Measurements from ENCODE around the gene MEPCE. TPM values are rescaled to one million over a fixed set of nuclear protein-coding genes. Genes with fewer than 3 reads are reported as not detected.

MEPCE gene
- total and polyA plus RNA-seq, 4 donors = 6.7 to 21.8 (median 16.5) TPM

DNA sequence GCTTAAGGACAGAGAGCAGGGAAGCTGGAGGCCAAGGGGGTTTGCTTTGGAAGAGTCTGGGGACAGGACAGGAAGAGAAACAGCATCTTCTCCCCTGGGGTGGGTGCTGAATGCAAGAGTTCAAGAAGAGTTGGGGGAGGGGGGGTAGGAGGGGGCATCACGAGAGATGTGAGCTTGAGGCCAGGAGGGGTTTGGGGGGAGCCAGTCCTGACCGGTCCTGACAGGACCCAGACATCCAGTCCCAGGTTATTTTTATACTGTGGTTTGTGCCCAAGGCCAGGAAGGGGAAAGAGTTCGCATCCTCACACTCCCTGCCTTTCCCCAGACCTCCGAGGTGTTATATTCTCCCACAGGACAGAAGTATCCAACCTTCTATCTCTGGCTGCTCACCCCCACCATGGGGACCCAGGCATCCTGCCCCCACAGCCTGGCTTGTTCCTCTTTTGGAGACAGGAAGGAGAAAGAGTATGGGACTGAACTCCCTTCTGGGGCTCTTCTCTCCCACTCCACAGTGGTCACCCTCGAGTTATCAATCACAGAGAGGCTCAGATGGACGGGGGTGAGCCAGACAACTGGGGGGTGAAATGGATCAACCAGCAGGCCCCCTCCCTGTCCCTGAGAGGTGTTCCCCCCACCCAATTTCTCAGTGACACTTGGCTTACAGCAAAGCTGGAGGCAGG, 46.6 kb downstream of the MEPCE start:
- Histone ChIP-seq H3K9ac (ENCODE audit: low read depth in 1 of 2, low read length in 2 of 2) (no peak overlapping the region), H3K4me3 (ENCODE audit: low read depth in 1 of 3, low read length in 3 of 3) (peak overlapping the region in 1 of 3 donors; percentile 86), H3K4me1 (ENCODE audit: control insufficient read depth in 4 of 4, insufficient read depth in 4 of 4, low read length in 3 of 4) (peaks cover 0 to 21% (median 12%) of the 10 kb centered on the region in 4 donors), H3K36me3 (ENCODE audit: control insufficient read depth in 4 of 4, insufficient read depth in 3 of 4, low read depth in 1 of 4, low read length in 3 of 4) (peaks cover 0 to 9% (median 8%) of the 10 kb centered on the region in 4 donors), H3K9me3 (ENCODE audit: control insufficient read depth in 4 of 4, low read length in 3 of 4) (no peaks in the 10 kb centered on the region), H3K27ac (ENCODE audit: low read depth in 1 of 2, low read length in 2 of 2) (no peak overlapping the region), H3K27me3 (ENCODE audit: control insufficient read depth in 4 of 4, insufficient read depth in 4 of 4, low read length in 3 of 4) (no peaks in the 10 kb centered on the region)
- TF ChIP-seq RAD21 (IDR thresholded peaks at IDR 0.05) (no peak), FOXA2 (IDR thresholded peaks at IDR 0.05) (no peak), FOXA1 (IDR thresholded peaks at IDR 0.05) (no peak), SP1 (IDR thresholded peaks at IDR 0.05) (no peak)
- TF ChIP-seq, protein P1, sequence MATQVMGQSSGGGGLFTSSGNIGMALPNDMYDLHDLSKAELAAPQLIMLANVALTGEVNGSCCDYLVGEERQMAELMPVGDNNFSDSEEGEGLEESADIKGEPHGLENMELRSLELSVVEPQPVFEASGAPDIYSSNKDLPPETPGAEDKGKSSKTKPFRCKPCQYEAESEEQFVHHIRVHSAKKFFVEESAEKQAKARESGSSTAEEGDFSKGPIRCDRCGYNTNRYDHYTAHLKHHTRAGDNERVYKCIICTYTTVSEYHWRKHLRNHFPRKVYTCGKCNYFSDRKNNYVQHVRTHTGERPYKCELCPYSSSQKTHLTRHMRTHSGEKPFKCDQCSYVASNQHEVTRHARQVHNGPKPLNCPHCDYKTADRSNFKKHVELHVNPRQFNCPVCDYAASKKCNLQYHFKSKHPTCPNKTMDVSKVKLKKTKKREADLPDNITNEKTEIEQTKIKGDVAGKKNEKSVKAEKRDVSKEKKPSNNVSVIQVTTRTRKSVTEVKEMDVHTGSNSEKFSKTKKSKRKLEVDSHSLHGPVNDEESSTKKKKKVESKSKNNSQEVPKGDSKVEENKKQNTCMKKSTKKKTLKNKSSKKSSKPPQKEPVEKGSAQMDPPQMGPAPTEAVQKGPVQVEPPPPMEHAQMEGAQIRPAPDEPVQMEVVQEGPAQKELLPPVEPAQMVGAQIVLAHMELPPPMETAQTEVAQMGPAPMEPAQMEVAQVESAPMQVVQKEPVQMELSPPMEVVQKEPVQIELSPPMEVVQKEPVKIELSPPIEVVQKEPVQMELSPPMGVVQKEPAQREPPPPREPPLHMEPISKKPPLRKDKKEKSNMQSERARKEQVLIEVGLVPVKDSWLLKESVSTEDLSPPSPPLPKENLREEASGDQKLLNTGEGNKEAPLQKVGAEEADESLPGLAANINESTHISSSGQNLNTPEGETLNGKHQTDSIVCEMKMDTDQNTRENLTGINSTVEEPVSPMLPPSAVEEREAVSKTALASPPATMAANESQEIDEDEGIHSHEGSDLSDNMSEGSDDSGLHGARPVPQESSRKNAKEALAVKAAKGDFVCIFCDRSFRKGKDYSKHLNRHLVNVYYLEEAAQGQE (IDR thresholded peaks at IDR 0.05) = no peak
- WGBS = 54% methylated on average over 6 of the region's 6 CpGs
- no peak for DNase-seq (ENCODE audit: low spot score)

DNA sequence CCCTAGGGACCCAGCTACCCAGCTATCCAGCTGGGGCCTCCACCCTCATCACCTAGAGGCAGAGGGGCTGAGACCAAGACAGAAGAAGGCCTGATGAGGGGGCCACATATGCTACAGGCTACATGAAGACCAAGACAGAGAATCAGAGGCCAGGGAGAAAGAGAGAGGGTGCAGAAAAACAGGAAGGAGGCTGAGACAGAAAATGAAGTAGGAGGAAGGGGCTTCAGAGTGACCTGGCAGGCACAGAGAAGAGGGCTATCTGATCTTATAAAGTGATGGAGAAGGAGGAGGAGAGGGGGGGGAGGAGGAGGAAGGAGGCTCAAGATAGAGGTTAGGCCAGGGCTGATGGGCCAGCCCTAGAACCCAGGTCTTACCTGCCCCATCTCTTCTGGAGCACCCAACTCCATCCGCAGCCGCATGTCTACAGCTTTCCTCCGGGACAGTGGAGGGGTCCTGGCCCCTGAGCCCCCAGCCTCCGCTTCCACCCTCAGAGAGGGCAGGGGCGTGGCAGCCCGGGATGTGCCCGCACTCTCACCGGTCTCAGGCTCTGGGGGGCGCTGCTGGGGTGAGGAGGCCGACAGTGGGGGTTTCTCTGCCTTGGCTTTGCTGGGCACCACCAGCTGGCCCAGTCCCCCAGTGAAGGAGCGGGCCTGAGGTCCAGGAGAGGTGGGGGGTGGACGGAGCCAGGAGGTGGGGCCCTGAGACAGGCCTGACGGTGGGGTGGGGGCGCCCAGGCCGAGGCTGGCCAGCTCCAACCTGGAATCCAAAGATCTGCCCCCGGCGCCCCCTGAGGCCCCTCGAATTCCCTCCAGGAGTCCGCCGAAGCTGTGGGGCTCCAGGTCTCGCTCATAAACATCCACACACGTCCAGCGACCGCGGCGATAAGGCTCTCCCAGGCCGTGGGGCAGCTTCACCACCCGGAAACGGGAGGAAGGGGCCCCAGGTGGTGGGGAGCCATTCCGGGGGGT, 47.6 kb downstream of the MEPCE start:
- peak; percentile 78 for DNase-seq (ENCODE audit: low spot score)
- H3K4me1 ChIP-seq (ENCODE audit: control insufficient read depth in 4 of 4, insufficient read depth in 4 of 4, low read length in 3 of 4) = peaks cover 0 to 21% (median 12%) of the 10 kb centered on the region in 4 donors
- no peaks in the 10 kb centered on the region for H3K27me3 ChIP-seq (ENCODE audit: control insufficient read depth in 4 of 4, insufficient read depth in 4 of 4, low read length in 3 of 4)
- H3K36me3 ChIP-seq (ENCODE audit: control insufficient read depth in 4 of 4, insufficient read depth in 3 of 4, low read depth in 1 of 4, low read length in 3 of 4) = peaks cover 0 to 9% (median 8%) of the 10 kb centered on the region in 4 donors
- H3K9ac ChIP-seq (ENCODE audit: low read depth in 1 of 2, low read length in 2 of 2) = peak overlapping the region in 1 of 2 donors; percentile 39
- peak overlapping the region in 1 of 2 donors; percentile 84 for H3K27ac ChIP-seq (ENCODE audit: low read depth in 1 of 2, low read length in 2 of 2)
- H3K4me3 ChIP-seq (ENCODE audit: low read depth in 1 of 3, low read length in 3 of 3) = peak overlapping the region in 1 of 3 donors; percentile 86
- H3K9me3 ChIP-seq (ENCODE audit: control insufficient read depth in 4 of 4, low read length in 3 of 4) = no peaks in the 10 kb centered on the region
- TF ChIP-seq YY1 (IDR thresholded peaks at IDR 0.05) (no peak), GABPA (IDR thresholded peaks at IDR 0.05 in 1 of 2, conservative IDR thresholded peaks at IDR 0.05 in 1 of 2) (no peak), RXRA (IDR thresholded peaks at IDR 0.05) (no peak), RAD21 (IDR thresholded peaks at IDR 0.05) (no peak), FOXA1 (IDR thresholded peaks at IDR 0.05) (no peak), SP1 (IDR thresholded peaks at IDR 0.05) (no peak)
- TF ChIP-seq, protein P2, sequence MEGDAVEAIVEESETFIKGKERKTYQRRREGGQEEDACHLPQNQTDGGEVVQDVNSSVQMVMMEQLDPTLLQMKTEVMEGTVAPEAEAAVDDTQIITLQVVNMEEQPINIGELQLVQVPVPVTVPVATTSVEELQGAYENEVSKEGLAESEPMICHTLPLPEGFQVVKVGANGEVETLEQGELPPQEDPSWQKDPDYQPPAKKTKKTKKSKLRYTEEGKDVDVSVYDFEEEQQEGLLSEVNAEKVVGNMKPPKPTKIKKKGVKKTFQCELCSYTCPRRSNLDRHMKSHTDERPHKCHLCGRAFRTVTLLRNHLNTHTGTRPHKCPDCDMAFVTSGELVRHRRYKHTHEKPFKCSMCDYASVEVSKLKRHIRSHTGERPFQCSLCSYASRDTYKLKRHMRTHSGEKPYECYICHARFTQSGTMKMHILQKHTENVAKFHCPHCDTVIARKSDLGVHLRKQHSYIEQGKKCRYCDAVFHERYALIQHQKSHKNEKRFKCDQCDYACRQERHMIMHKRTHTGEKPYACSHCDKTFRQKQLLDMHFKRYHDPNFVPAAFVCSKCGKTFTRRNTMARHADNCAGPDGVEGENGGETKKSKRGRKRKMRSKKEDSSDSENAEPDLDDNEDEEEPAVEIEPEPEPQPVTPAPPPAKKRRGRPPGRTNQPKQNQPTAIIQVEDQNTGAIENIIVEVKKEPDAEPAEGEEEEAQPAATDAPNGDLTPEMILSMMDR (IDR thresholded peaks at IDR 0.05; ENCODE audit: low read depth, low read length, missing input control) = no peak
- 63% methylated on average over 30 of the region's 30 CpGs for WGBS
